Measurements from ENCODE around the gene NFE2. TPM values are rescaled to one million over a fixed set of nuclear protein-coding genes. Genes with fewer than 3 reads are reported as not detected.

Gene NFE2
- total RNA-seq, 2 donors from 2014 or later, result 1.1 TPM; not detected in 1

DNA sequence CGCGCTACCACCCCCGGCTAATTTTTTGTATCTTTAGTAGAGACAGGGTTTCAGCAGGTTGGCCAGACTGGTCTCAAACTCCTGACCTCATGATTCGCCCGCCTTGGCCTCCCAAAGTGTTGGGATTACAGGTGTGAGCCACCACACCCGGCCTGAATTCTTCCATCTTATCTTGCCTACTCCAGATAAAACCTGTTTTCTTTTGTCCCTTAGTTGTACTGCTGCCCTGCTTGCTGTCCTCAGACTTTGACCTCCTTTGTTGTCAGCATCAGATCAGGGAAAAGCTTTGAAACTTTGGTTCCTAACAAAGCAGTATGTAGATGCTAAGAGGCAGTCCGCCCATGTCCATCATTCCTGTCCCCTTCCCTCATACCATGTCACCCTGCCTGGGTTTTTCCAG lies 40.0 kb upstream of the NFE2 start:
- TF ChIP-seq POLR2A (IDR thresholded peaks at IDR 0.05) (no peak), POLR2AphosphoS5 (IDR thresholded peaks at IDR 0.05) (no peak)
- peaks cover 8 to 16% of the 10 kb centered on the region in 2 donors for H3K36me3 ChIP-seq
- H3K27me3 ChIP-seq (replicated peaks; ENCODE audit: insufficient read depth), result no peaks in the 10 kb centered on the region
- H3K27ac ChIP-seq, result no peak overlapping the region
- 94% methylated on average over 7 of the region's 7 CpGs for WGBS
- intact Hi-C loops (cut with DNase I), result loop anchor here (2.0 kb wide), 1 partner anchor 14 kb away; no protein-coding TSS in a partner anchor
- no peaks in the 10 kb centered on the region for H3K9me3 ChIP-seq
- no peak overlapping the region for H3K4me3 ChIP-seq
- H3K4me1 ChIP-seq (replicated peaks), result no peaks in the 10 kb centered on the region
- DNase-seq (ENCODE audit: low spot score), result no peak

DNA sequence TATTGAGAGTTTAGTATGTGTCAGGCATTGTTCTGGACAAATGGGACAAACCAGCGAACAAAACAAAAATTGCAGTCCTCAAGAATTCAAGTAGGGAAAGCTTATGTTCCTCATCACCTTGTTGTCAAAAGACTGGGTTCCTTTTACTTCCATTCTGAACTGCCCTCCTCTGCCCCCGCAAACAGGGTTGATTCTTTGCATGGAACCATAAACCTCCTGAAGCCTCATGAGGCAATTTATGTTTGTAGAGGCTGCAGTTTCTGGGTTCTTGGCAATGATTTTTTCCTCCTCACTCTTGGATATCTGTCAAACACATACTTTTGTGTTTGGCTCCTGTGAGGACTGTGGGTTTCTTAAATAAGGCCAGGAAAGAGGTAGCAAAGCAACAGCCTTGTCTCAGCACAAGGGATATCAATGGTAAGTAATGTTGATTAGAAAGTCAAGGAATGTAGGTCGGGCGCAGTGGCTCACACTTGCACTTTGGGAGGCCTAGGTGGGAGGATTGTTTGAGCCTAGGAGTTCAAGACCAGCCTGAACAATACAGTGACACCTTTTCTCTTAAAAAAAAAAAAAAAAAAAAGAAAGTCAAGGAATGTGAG lies 38.0 kb upstream of the NFE2 start:
- no peak for TF ChIP-seq POLR2AphosphoS5 (IDR thresholded peaks at IDR 0.05)
- TF ChIP-seq POLR2A (IDR thresholded peaks at IDR 0.05), result no peak
- TF ChIP-seq, protein P1, sequence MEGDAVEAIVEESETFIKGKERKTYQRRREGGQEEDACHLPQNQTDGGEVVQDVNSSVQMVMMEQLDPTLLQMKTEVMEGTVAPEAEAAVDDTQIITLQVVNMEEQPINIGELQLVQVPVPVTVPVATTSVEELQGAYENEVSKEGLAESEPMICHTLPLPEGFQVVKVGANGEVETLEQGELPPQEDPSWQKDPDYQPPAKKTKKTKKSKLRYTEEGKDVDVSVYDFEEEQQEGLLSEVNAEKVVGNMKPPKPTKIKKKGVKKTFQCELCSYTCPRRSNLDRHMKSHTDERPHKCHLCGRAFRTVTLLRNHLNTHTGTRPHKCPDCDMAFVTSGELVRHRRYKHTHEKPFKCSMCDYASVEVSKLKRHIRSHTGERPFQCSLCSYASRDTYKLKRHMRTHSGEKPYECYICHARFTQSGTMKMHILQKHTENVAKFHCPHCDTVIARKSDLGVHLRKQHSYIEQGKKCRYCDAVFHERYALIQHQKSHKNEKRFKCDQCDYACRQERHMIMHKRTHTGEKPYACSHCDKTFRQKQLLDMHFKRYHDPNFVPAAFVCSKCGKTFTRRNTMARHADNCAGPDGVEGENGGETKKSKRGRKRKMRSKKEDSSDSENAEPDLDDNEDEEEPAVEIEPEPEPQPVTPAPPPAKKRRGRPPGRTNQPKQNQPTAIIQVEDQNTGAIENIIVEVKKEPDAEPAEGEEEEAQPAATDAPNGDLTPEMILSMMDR (IDR thresholded peaks at IDR 0.05), result no peak
- WGBS, result 76% methylated on average over 4 of the region's 4 CpGs
- no peak for DNase-seq (ENCODE audit: low spot score)
- Histone ChIP-seq H3K4me1 (replicated peaks) (no peaks in the 10 kb centered on the region), H3K9me3 (no peaks in the 10 kb centered on the region), H3K27ac (no peak overlapping the region), H3K27me3 (replicated peaks; ENCODE audit: insufficient read depth) (no peaks in the 10 kb centered on the region), H3K4me3 (no peak overlapping the region), H3K36me3 (peaks cover 6 to 8% of the 10 kb centered on the region in 2 donors)
- intact Hi-C loops (cut with DNase I), result no loop called here

DNA sequence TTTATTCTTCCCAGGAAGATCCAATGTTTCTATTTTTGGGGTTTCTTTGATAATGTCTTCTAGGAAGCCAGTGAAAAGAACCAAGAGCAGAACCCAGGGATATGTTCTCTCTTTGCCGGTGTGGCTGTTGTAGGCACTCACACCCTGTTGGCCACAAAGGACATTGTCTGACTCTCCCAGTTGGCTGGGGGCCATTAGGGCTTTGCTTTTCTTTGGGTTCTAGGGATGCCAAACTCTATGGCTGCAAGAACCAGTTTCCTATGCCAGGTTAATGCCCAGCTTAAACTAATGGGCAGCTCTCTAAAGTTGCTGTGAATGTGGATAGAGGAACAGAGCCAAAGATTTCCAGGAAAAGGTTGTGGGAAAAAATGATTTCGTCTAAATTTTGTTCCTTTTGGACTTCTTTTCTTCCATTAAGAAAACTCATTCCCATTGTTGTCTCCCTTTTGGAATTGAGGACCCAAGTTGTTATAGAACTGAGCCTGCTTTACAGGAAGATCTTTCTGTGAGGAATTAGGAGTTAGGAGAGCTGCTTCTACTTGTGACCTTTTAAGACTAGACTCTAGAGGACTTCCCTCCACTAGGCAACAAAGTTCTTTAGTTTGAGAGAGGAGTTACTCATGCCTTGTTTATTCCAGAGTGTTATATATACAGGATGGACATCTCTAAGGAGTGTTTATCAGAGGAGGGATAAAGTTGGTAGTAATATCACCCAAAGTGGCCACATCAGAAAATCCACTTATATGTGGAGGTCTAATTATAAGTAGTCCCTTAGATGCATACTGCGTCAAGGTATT lies 37.2 kb upstream of the NFE2 start:
- H3K27ac ChIP-seq, result no peak overlapping the region
- 56% methylated on average over 3 of the region's 3 CpGs for WGBS
- H3K36me3 ChIP-seq, result peaks cover 3 to 8% of the 10 kb centered on the region in 2 donors
- no peak overlapping the region for H3K4me3 ChIP-seq
- no peaks in the 10 kb centered on the region for H3K9me3 ChIP-seq
- DNase-seq (ENCODE audit: low spot score), result no peak
- no peaks in the 10 kb centered on the region for H3K4me1 ChIP-seq (replicated peaks)
- TF ChIP-seq POLR2A (IDR thresholded peaks at IDR 0.05) (no peak), POLR2AphosphoS5 (IDR thresholded peaks at IDR 0.05) (no peak)
- TF ChIP-seq, protein P1 (IDR thresholded peaks at IDR 0.05), result no peak
- no peaks in the 10 kb centered on the region for H3K27me3 ChIP-seq (replicated peaks; ENCODE audit: insufficient read depth)
- intact Hi-C loops (cut with DNase I), result no loop called here

DNA sequence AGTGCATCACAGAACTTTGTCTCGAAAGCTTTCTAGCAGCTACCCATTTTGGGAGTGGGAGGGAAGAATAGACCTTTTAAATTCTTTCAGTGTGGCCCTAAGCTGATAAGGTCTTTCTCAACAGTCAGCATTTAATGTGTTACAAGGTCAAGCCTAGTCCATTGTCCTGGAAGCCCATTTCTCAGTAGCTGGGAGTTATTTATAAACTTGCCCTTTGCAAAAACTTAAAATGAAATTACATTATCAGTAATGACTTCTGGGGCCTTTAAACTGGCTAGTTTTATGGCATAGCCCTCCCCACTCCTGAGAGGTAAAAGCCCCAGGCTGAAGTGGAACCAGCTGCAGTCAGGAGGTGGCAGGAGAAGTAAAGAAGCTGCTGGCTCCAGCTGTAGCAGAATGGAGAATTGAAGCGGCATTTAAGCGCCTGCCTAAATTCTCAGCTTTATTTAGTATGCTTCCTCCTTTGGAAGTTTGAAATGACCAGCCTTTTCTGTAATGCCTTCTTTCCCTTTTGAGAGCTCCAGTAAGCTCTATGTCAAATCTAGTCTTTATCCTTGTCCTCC lies 36.5 kb upstream of the NFE2 start:
- DNase-seq (ENCODE audit: low spot score), result no peak
- peaks cover 0 to 8% of the 10 kb centered on the region in 2 donors for H3K36me3 ChIP-seq
- H3K9me3 ChIP-seq, result no peaks in the 10 kb centered on the region
- no peak overlapping the region for H3K4me3 ChIP-seq
- intact Hi-C loops (cut with DNase I), result no loop called here
- no peaks in the 10 kb centered on the region for H3K27me3 ChIP-seq (replicated peaks; ENCODE audit: insufficient read depth)
- no peaks in the 10 kb centered on the region for H3K4me1 ChIP-seq (replicated peaks)
- no peak for TF ChIP-seq POLR2AphosphoS5 (IDR thresholded peaks at IDR 0.05)
- TF ChIP-seq, protein P1 (IDR thresholded peaks at IDR 0.05), result peak in 1 of 4 experiments; percentile 9
- 77% methylated on average over 3 of the region's 3 CpGs for WGBS
- no peak overlapping the region for H3K27ac ChIP-seq

DNA sequence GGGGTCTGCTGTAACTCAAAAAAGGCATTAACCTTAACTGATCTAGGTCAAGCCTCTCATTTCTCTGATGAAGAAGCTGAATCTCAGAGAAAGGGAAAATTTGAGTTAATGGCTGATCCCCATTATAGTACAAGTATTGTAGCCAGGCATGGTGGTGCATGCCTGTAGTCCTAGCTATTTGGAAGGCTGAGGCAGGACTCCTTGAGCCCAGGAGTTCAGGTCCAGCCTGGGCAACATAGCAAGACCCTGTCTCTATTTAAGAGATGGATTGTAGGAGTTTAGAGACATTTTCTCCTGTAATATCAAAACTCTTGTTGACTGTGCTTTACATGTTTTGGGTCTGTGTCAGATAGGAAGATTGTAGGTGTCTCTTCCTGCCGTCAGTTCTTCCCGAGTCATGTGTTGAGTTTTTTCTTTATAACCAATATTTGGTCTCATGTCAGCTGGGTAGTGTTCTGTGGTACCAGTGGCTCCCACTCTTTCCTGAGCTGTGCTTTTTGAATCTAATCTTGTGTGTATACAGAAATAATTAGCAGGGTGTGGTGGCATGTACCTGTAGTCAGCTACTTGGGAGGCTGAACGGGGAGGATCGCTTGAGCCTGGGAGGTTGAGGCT lies 32.7 kb upstream of the NFE2 start:
- Histone ChIP-seq H3K4me3 (no peak overlapping the region), H3K27me3 (replicated peaks; ENCODE audit: insufficient read depth) (no peaks in the 10 kb centered on the region), H3K4me1 (replicated peaks) (no peaks in the 10 kb centered on the region), H3K27ac (no peak overlapping the region), H3K36me3 (no peaks in the 10 kb centered on the region), H3K9me3 (no peaks in the 10 kb centered on the region)
- intact Hi-C loops (cut with DNase I), result no loop called here
- WGBS, result 96% methylated on average over 4 of the region's 4 CpGs
- no peak for DNase-seq (ENCODE audit: low spot score)
- TF ChIP-seq POLR2AphosphoS5 (IDR thresholded peaks at IDR 0.05), result no peak
- TF ChIP-seq POLR2A (IDR thresholded peaks at IDR 0.05), result no peak
- TF ChIP-seq, protein P1 (IDR thresholded peaks at IDR 0.05), result no peak

Data from prostate gland (tissue), 2 donors.